H9 (cell line): ENCODE results near the gene CDK14. TPM values are rescaled to one million over a fixed set of nuclear protein-coding genes. Genes with fewer than 3 reads are reported as not detected.

Experiments used
- DNase-seq: peaks from one replicate; pipeline ENCODE4 v3.0.0-alpha.2; 2017
- H2AFZ ChIP-seq: one replicate; pipeline ENCODE4 v1.6.1; 2013; ENCODE audit warnings: mild to moderate bottlenecking, low read length, control low read depth, moderate library complexity
- H2AK5ac ChIP-seq: 2 replicates; pipeline ENCODE4 v1.6.1; 2013; ENCODE audit warnings: low read length, control low read depth, mixed read lengths; ENCODE audit not compliant: insufficient read length
- H2BK120ac ChIP-seq: one replicate; pipeline ENCODE4 v1.6.1; 2013; ENCODE audit warnings: low read depth, mild to moderate bottlenecking, low read length, control low read depth, inconsistent platforms; ENCODE audit not compliant: poor library complexity, severe bottlenecking
- H2BK12ac ChIP-seq: 2 replicates; pipeline ENCODE4 v1.6.1; 2013; ENCODE audit warnings: low read length, control low read depth, mixed read lengths, low read depth; ENCODE audit not compliant: insufficient read length
- H2BK15ac ChIP-seq: 2 replicates; pipeline ENCODE4 v1.6.1; 2013; ENCODE audit warnings: low read depth, low read length, control low read depth
- H2BK20ac ChIP-seq: one replicate; pipeline ENCODE4 v1.6.1; 2013; ENCODE audit warnings: low read depth, mild to moderate bottlenecking, low read length, control low read depth, inconsistent platforms; ENCODE audit not compliant: poor library complexity, severe bottlenecking
- H2BK5ac ChIP-seq: 2 replicates; pipeline ENCODE4 v1.6.1; 2013; ENCODE audit warnings: low read length, control low read depth, mixed read lengths; ENCODE audit not compliant: insufficient read length
- H3K14ac ChIP-seq: 2 replicates; pipeline ENCODE4 v1.6.1; 2013; ENCODE audit warnings: low read length, control low read depth; ENCODE audit not compliant: insufficient read depth
- H3K18ac ChIP-seq: 2 replicates; pipeline ENCODE4 v1.6.1; 2013; ENCODE audit warnings: low read depth, mild to moderate bottlenecking, mixed read lengths, low read length, control low read depth; ENCODE audit not compliant: insufficient read length
- H3K23ac ChIP-seq: 2 replicates; pipeline ENCODE4 v1.6.1; 2013; ENCODE audit warnings: low read length, control low read depth, mixed read lengths, low read depth; ENCODE audit not compliant: insufficient read length
- H3K23me2 ChIP-seq: 2 replicates; pipeline ENCODE4 v1.6.1; 2013; ENCODE audit warnings: low read depth, mild to moderate bottlenecking, mixed read lengths, low read length, control low read depth; ENCODE audit not compliant: insufficient read length, poor library complexity, severe bottlenecking
- H3K27ac ChIP-seq: 2 replicates; pipeline ENCODE4 v1.5.1; 2013; ENCODE audit warnings: low read length, control low read depth, mixed read lengths, low read depth; ENCODE audit not compliant: insufficient read length
- H3K27me3 ChIP-seq: 2 replicates; pipeline ENCODE4 v1.6.1; 2013; ENCODE audit warnings: low read length, control low read depth, inconsistent platforms; ENCODE audit not compliant: insufficient read depth
- H3K4ac ChIP-seq: 2 replicates; pipeline ENCODE4 v1.6.1; 2013; ENCODE audit warnings: low read depth, mild to moderate bottlenecking, control low read depth, inconsistent platforms, low read length, moderate library complexity
- H3K4me1 ChIP-seq: 2 replicates; pipeline ENCODE4 v1.6.1; 2013; ENCODE audit warnings: low read length, control low read depth, inconsistent platforms; ENCODE audit not compliant: insufficient read depth
- H3K4me2 ChIP-seq: 2 replicates; pipeline ENCODE4 v1.6.1; 2013; ENCODE audit warnings: low read length, control low read depth, mixed read lengths; ENCODE audit not compliant: insufficient read length, insufficient read depth
- H3K56ac ChIP-seq: 2 replicates; pipeline ENCODE4 v1.6.1; 2013; ENCODE audit warnings: low read depth, mild to moderate bottlenecking, mixed read lengths, low read length, control low read depth; ENCODE audit not compliant: insufficient read length
- H3K79me1 ChIP-seq: 2 replicates; pipeline ENCODE4 v1.6.1; 2013; ENCODE audit warnings: low read depth, mild to moderate bottlenecking, moderate library complexity, low read length, control low read depth, inconsistent platforms; ENCODE audit not compliant: insufficient read depth, poor library complexity, severe bottlenecking
- H3K79me2 ChIP-seq: 2 replicates; pipeline ENCODE4 v1.6.1; 2013; ENCODE audit warnings: low read length, control low read depth, inconsistent platforms; ENCODE audit not compliant: insufficient read depth
- H3K9ac ChIP-seq: 2 replicates; pipeline ENCODE4 v1.6.1; 2013; ENCODE audit warnings: low read length, control low read depth, mixed read lengths; ENCODE audit not compliant: insufficient read length; ENCODE audit errors: extremely low read depth
- H3K9me3 ChIP-seq: one replicate; pipeline ENCODE4 v1.6.1; 2013; ENCODE audit warnings: low read depth, low read length, inconsistent platforms; ENCODE audit not compliant: control insufficient read depth
- H3T11ph ChIP-seq: one replicate; pipeline ENCODE4 v1.6.1; 2013; ENCODE audit warnings: mild to moderate bottlenecking, low read length, control low read depth, inconsistent platforms
- H4K20me1 ChIP-seq: one replicate; pipeline ENCODE4 v1.6.1; 2013; ENCODE audit not compliant: control insufficient read depth, insufficient read length, insufficient read depth
- H4K5ac ChIP-seq: 2 replicates; pipeline ENCODE4 v1.6.1; 2013; ENCODE audit warnings: low read depth, mild to moderate bottlenecking, mixed read lengths, low read length, control low read depth; ENCODE audit not compliant: insufficient read length
- H4K8ac ChIP-seq: replicated peaks from 2 replicates; pipeline ENCODE4 v1.6.1; 2013; ENCODE audit warnings: low read length, control low read depth, mixed read lengths, low read depth; ENCODE audit not compliant: insufficient read length
- H4K91ac ChIP-seq: 2 replicates; pipeline ENCODE4 v1.6.1; 2013; ENCODE audit warnings: low read depth, mild to moderate bottlenecking, moderate library complexity, mixed read lengths, low read length, control low read depth; ENCODE audit not compliant: insufficient read length
- H3K27ac Mint-ChIP-seq, 3 experiments: 2 replicates in 2 of 3; 3 replicates in 1 of 3; pipeline ENCODE4 v1.8.0; 2020 to 2021; ENCODE audit warnings: mixed read lengths in 3 of 3, mild to moderate bottlenecking in 1 of 3, moderate library complexity in 1 of 3
- H3K27me3 Mint-ChIP-seq: 2 replicates; pipeline ENCODE4 v1.8.0; 2021; ENCODE audit warnings: low read depth, mild to moderate bottlenecking, moderate library complexity, mixed read lengths
- H3K36me3 Mint-ChIP-seq, 3 experiments: 2 replicates in 2 of 3; 3 replicates in 1 of 3; pipeline ENCODE4 v1.8.0; 2020 to 2021; ENCODE audit warnings: low read depth in 3 of 3, mixed read lengths in 3 of 3; ENCODE audit not compliant: insufficient read depth in 1 of 3
- H3K4me1 Mint-ChIP-seq, 2 experiments: 2 replicates each; pipeline ENCODE4 v1.8.0; 2020; ENCODE audit warnings: mixed read lengths in 2 of 2
- H3K4me3 Mint-ChIP-seq, 2 experiments: 2 replicates in 1 of 2; 3 replicates in 1 of 2; pipeline ENCODE4 v1.8.0; 2020 to 2021; ENCODE audit warnings: mild to moderate bottlenecking in 2 of 2, mixed read lengths in 2 of 2, moderate library complexity in 1 of 2
- H3K9me3 Mint-ChIP-seq, 2 experiments: 2 replicates in 1 of 2; 3 replicates in 1 of 2; pipeline ENCODE4 v1.8.0; 2020; ENCODE audit warnings: mild to moderate bottlenecking in 2 of 2, mixed read lengths in 2 of 2, moderate library complexity in 1 of 2
- CTCF ChIP-seq: fragments of 200-600 bp; sonication (generic); conservative IDR thresholded peaks from 3 replicates; pipeline ENCODE4 v1.8.0; 2021; ENCODE audit warnings: antibody characterized with exemption, mild to moderate bottlenecking
- WGBS: extraction: QIAGEN DNeasy Blood & Tissue Kit; methylation state at CpG from one replicate; pipeline ENCODE4 v1.1.7; 2013; ENCODE audit warnings: missing lambda C conversion rate, low lambda C conversion rate, mixed read lengths; ENCODE audit not compliant: insufficient read length; ENCODE audit errors: extremely low coverage; 5-methylcytosine and 5-hydroxymethylcytosine counted together
- total RNA-seq: library from RNA; stranded (reverse); gene quantifications from 2 replicates; pipeline ENCODE4 v1.2.1, GENCODE V29; 2021

The CDK14 gene
- total RNA-seq, 1 experiment from 2014 or later: 23.9 TPM

- TF ChIP-seq CTCF: no peak
- H3K18ac ChIP-seq: no peak overlapping the region
- H3T11ph ChIP-seq: no peak overlapping the region
- no peak overlapping the region for H3K27ac ChIP-seq
- H3K79me1 ChIP-seq: no peaks in the 10 kb centered on the region
- no peak overlapping the region for H3K23ac ChIP-seq
- no peak overlapping the region for H3K9ac ChIP-seq
- no peaks in the 10 kb centered on the region; the same call in 1 of the 2 replicates for H3K4me1 ChIP-seq
- no peak overlapping the region for H3K14ac ChIP-seq
- no peak overlapping the region for H4K8ac ChIP-seq
- H2AK5ac ChIP-seq: no peak overlapping the region
- no peak overlapping the region for H2BK120ac ChIP-seq
- no peaks in the 10 kb centered on the region for H3K79me2 ChIP-seq
- no peak overlapping the region for H3K4me2 ChIP-seq
- no CpG with 5 or more reads among the region's 5 CpGs for WGBS
- Mint-ChIP-seq H3K27ac (no peak overlapping the region), H3K27me3 (peaks cover 2% of the 10 kb centered on the region; the same call in 1 of the 2 replicates), H3K9me3 (peaks cover 2 to 3% of the 10 kb centered on the region in 2 experiments; a peak in 2 of 5 replicates), H3K4me3 (no peak overlapping the region), H3K4me1 (no peaks in the 10 kb centered on the region), H3K36me3 (no peaks in the 10 kb centered on the region)
- no peak overlapping the region for H3K4ac ChIP-seq
- H2BK12ac ChIP-seq: no peak overlapping the region
- H2BK15ac ChIP-seq: no peak overlapping the region
- no peak overlapping the region for H2AFZ ChIP-seq
- no peak overlapping the region for H4K91ac ChIP-seq
- H3K27me3 ChIP-seq: no peaks in the 10 kb centered on the region
- no peak overlapping the region for H2BK20ac ChIP-seq
- H3K9me3 ChIP-seq: no peaks in the 10 kb centered on the region
- H3K56ac ChIP-seq: no peak overlapping the region
- H2BK5ac ChIP-seq: no peak overlapping the region
- no peaks in the 10 kb centered on the region for H4K20me1 ChIP-seq
- no peaks in the 10 kb centered on the region for H3K23me2 ChIP-seq
- DNase-seq: no peak
- H4K5ac ChIP-seq: no peak overlapping the region
Observed at GRCh38 chr7:91182819-91183764, 587.0 kb downstream of the CDK14 start.
